HepG2 (cell line): ENCODE measurements around the gene OR6S1. TPM values are rescaled to one million over a fixed set of nuclear protein-coding genes. Genes with fewer than 3 reads are reported as not detected.

Source experiments
- CCDC6 ChIP-seq: sonication (generic); formaldehyde crosslinking; IDR thresholded peaks from 2 replicates; pipeline ENCODE4 v1.8.1; 2022; ENCODE audit warnings: mild to moderate bottlenecking, missing genetic modification reagents, moderate library complexity
- DDIT3 ChIP-seq: sonication (generic); formaldehyde crosslinking; IDR thresholded peaks from 2 replicates; pipeline ENCODE4 v1.4.0; 2020; ENCODE audit warnings: mild to moderate bottlenecking, missing genetic modification reagents
- HNF1B ChIP-seq: sonication (generic); formaldehyde crosslinking; IDR thresholded peaks from 2 replicates; pipeline ENCODE4 v1.5.1; 2020; ENCODE audit warnings: mild to moderate bottlenecking, moderate library complexity, missing genetic modification reagents
- KAT8 ChIP-seq: IDR thresholded peaks from 2 replicates; pipeline ENCODE4 v1.6.1; 2016; ENCODE audit warnings: missing genetic modification reagents, missing compliant biosample characterization
- PRDM4 ChIP-seq: sonication (generic); formaldehyde crosslinking; IDR thresholded peaks from 2 replicates; pipeline ENCODE4 v1.9.0; 2021; ENCODE audit warnings: missing genetic modification reagents, borderline replicate concordance
- SMC3 ChIP-seq: IDR thresholded peaks from 2 replicates; pipeline ENCODE4 v1.6.1; 2011; ENCODE audit warnings: low read length, improper control_type of control experiment
- SOX5 ChIP-seq: IDR thresholded peaks from 2 replicates; pipeline ENCODE4 v1.6.1; 2016; ENCODE audit warnings: borderline replicate concordance
- TOE1 ChIP-seq: sonication (generic); formaldehyde crosslinking; IDR thresholded peaks from 2 replicates; pipeline ENCODE4 v1.4.0; 2020; ENCODE audit warnings: mild to moderate bottlenecking, missing genetic modification reagents
- ZBTB33 ChIP-seq: sonication (generic); formaldehyde crosslinking; IDR thresholded peaks from 2 replicates; pipeline ENCODE4 v1.4.0; 2020; ENCODE audit warnings: missing genetic modification reagents
- ZBTB46 ChIP-seq: sonication (generic); formaldehyde crosslinking; IDR thresholded peaks from 2 replicates; pipeline ENCODE4 v1.4.0; 2020; ENCODE audit warnings: mild to moderate bottlenecking, missing genetic modification reagents, borderline replicate concordance
- ZNF343 ChIP-seq: sonication (generic); formaldehyde crosslinking; IDR thresholded peaks from 2 replicates; pipeline ENCODE4 v1.4.0; 2020; ENCODE audit warnings: mild to moderate bottlenecking, missing genetic modification reagents
- ZNF687 ChIP-seq: sonication (generic); formaldehyde crosslinking; IDR thresholded peaks from 2 replicates; pipeline ENCODE4 v1.5.1; 2020; ENCODE audit warnings: mild to moderate bottlenecking, missing genetic modification reagents, moderate library complexity
- ZNF740 ChIP-seq: sonication (generic); formaldehyde crosslinking; IDR thresholded peaks from 2 replicates; pipeline ENCODE4 v1.4.0; 2020; ENCODE audit warnings: missing genetic modification reagents
- polyA plus RNA-seq, 8 experiments: library from polyadenylated mRNA; depleted of rRNA in 3 of 8; stranded (reverse) in 7 of 8; unstranded in 1 of 8; fragments of >200 nt; fragmentation: Illumina TruSeq in 4 of 8; extraction: Trizol in 4 of 8; gene quantifications; 2 replicates each; pipeline versions ENCODE4 v1.2.1 to v1.2.3, GENCODE V29; 2011 to 2016; ENCODE audit warnings: low read depth in 4 of 8, missing spikeins in 1 of 8, mixed read lengths in 1 of 8; ENCODE audit not compliant: insufficient read depth in 1 of 8
- total RNA-seq, 5 experiments: library from RNA; depleted of rRNA; stranded (reverse); fragments of >200 nt; fragmentation: Illumina TruSeq; extraction: Trizol; gene quantifications; 2 replicates each; pipeline ENCODE4 v1.2.3, GENCODE V29; 2016; ENCODE audit warnings: low read depth in 1 of 5

OR6S1 gene
- total and polyA plus RNA-seq, 2 of the 13 experiments (the other 11 are each of a cell fraction or from before 2014, with no cell fraction given), result 0.09 TPM; not detected in 1

GRCh38 chr14:20662968-20663732 is 21.7 kb upstream of the OR6S1 start (continued):
- no peak for TF ChIP-seq PRDM4 (CRISPR knock-in tag)
- 0 out of 2 replicates have a peak, but pooled peaks have one; percentile 36 for TF ChIP-seq TOE1 (CRISPR knock-in tag)
- TF ChIP-seq ZNF343, result 0 out of 2 replicates have a peak, but pooled peaks have one; percentile 55
- 0 out of 2 replicates have a peak, but pooled peaks have one; percentile 80 for TF ChIP-seq ZBTB46 (CRISPR knock-in tag)
- no peak for TF ChIP-seq DDIT3 (CRISPR knock-in tag)
- TF ChIP-seq CCDC6, result no peak
- TF ChIP-seq ZBTB33 (CRISPR knock-in tag), result peak; percentile 82
- TF ChIP-seq SOX5, result peak; percentile 52
- peak; percentile 78 for TF ChIP-seq ZNF740 (CRISPR knock-in tag)
- peak; percentile 6 for TF ChIP-seq ZNF687 (CRISPR knock-in tag)
- peak; percentile 95 for TF ChIP-seq SMC3
- peak; percentile 65; the same call in 1 of the 2 replicates for TF ChIP-seq HNF1B (CRISPR knock-in tag)
- TF ChIP-seq KAT8 (CRISPR knock-in tag), result peak; percentile 60
